ENCODE measurements around the gene HRH2. TPM values are rescaled to one million over a fixed set of nuclear protein-coding genes. Genes with fewer than 3 reads are reported as not detected.
A peak's percentile ranks its signal among the peaks of the same experiment; 100 is the strongest.

Gene HRH2
- 10 to 100 TPM in 2 of 6 donors, 1 to 10 TPM in 4; 3.8 to 16.8 (median 7.8) TPM for total RNA-seq

GRCh38 chr5:175657593-175658271 is at the start of gene HRH2:
Gene HRH2, plus strand, starts transcription at chr5:175658071. Its CDS starts 25,163 bp downstream, at chr5:175683234.
- no peaks in the 10 kb centered on the region for H3K9me3 ChIP-seq
- peak within 1 kb of the TSS in 3 of 4 donors; percentile 50 to 60 (median 59) for H3K4me3 ChIP-seq
- H3K4me1 ChIP-seq = peaks cover 12 to 34% (median 19%) of the 10 kb centered on the region in 4 donors
- no peaks in the 10 kb centered on the region for H3K36me3 ChIP-seq
- no peak for TF ChIP-seq POLR2AphosphoS5 (IDR thresholded peaks at IDR 0.05)
- TF ChIP-seq POLR2A (IDR thresholded peaks at IDR 0.05) = peak in 1 of 4 donors; percentile 70
- H3K27me3 ChIP-seq = peaks cover 0 to 14% (median 7%) of the 10 kb centered on the region in 4 donors
- DNase-seq (peak; percentile 62 to 90), ATAC-seq (ENCODE audit: low FRiP score in 2 of 2) (peak in 1 of 2 donors; percentile 80)
- WGBS, 2 donors = 1 to 3% methylated on average over 46 to 58 of the region's 58 CpGs
- H3K27ac ChIP-seq = peak within 1 kb of the TSS; percentile 68 to 84 (median 76)

- TF ChIP-seq EP300 (IDR thresholded peaks at IDR 0.05) (no peak), POLR2A (IDR thresholded peaks at IDR 0.05) (no peak), CTCF (IDR thresholded peaks at IDR 0.05) (no peak), POLR2AphosphoS5 (IDR thresholded peaks at IDR 0.05) (no peak)
- Histone ChIP-seq H3K4me1 (no peaks in the 10 kb centered on the region), H3K27ac (no peak overlapping the region), H3K4me3 (no peak overlapping the region), H3K27me3 (no peaks in the 10 kb centered on the region), H3K36me3 (no peaks in the 10 kb centered on the region), H3K9me3 (peaks cover 0 to 3% (median 0%) of the 10 kb centered on the region in 4 donors)
- WGBS, 2 donors = 79 to 84% methylated on average over 11 of the region's 11 CpGs
- ATAC-seq (ENCODE audit: low FRiP score in 2 of 2) = no peak
- no peak for DNase-seq
Measured at GRCh38 chr5:175609526-175609925, 48.3 kb upstream of the HRH2 start.

- no peak for TF ChIP-seq POLR2AphosphoS5 (IDR thresholded peaks at IDR 0.05)
- no peak for TF ChIP-seq EP300 (IDR thresholded peaks at IDR 0.05)
- no peak for TF ChIP-seq POLR2A (IDR thresholded peaks at IDR 0.05)
- TF ChIP-seq CTCF (IDR thresholded peaks at IDR 0.05) = no peak
- no peaks in the 10 kb centered on the region for H3K36me3 ChIP-seq
- no peaks in the 10 kb centered on the region for H3K27me3 ChIP-seq
- H3K9me3 ChIP-seq = peaks cover 0 to 3% (median 0%) of the 10 kb centered on the region in 4 donors
- DNase-seq (no peak), ATAC-seq (ENCODE audit: low FRiP score in 2 of 2) (no peak)
- H3K27ac ChIP-seq = no peak overlapping the region
- H3K4me3 ChIP-seq = no peak overlapping the region
- no peaks in the 10 kb centered on the region for H3K4me1 ChIP-seq
- 90 to 95% methylated on average over 5 of the region's 5 CpGs for WGBS, 2 donors
Measured at GRCh38 chr5:175610381-175610780, 47.5 kb upstream of the HRH2 start.

GRCh38 chr5:175610898-175611297 is 47.0 kb upstream of the HRH2 start:
- TF ChIP-seq POLR2A (IDR thresholded peaks at IDR 0.05) = no peak
- no peak for TF ChIP-seq EP300 (IDR thresholded peaks at IDR 0.05)
- TF ChIP-seq POLR2AphosphoS5 (IDR thresholded peaks at IDR 0.05) = no peak
- TF ChIP-seq CTCF (IDR thresholded peaks at IDR 0.05) = no peak
- Histone ChIP-seq H3K4me3 (no peak overlapping the region), H3K9me3 (peaks cover 0 to under 1% (median 0%) of the 10 kb centered on the region in 4 donors), H3K36me3 (no peaks in the 10 kb centered on the region), H3K27ac (no peak overlapping the region), H3K27me3 (no peaks in the 10 kb centered on the region), H3K4me1 (no peaks in the 10 kb centered on the region)
- no peak for ATAC-seq (ENCODE audit: low FRiP score in 2 of 2)
- DNase-seq = no peak
- 60 to 83% methylated on average over 3 of the region's 3 CpGs for WGBS, 2 donors

- TF ChIP-seq EP300 (IDR thresholded peaks at IDR 0.05) (no peak), POLR2AphosphoS5 (IDR thresholded peaks at IDR 0.05) (no peak), CTCF (IDR thresholded peaks at IDR 0.05) (no peak), POLR2A (IDR thresholded peaks at IDR 0.05) (no peak)
- 74 to 77% methylated on average over 7 of the region's 7 CpGs for WGBS, 2 donors
- DNase-seq (no peak), ATAC-seq (ENCODE audit: low FRiP score in 2 of 2) (no peak)
- Histone ChIP-seq H3K9me3 (no peaks in the 10 kb centered on the region), H3K4me3 (no peak overlapping the region), H3K27ac (no peak overlapping the region), H3K36me3 (no peaks in the 10 kb centered on the region), H3K4me1 (no peaks in the 10 kb centered on the region), H3K27me3 (no peaks in the 10 kb centered on the region)
Measured at GRCh38 chr5:175614223-175614815, 43.6 kb upstream of the HRH2 start.
